Cardiac fibroblast (primary cell): ENCODE measurements around the gene KNTC1.
A peak's percentile ranks its signal among the peaks of the same experiment; 100 is the strongest.
"Not testable (repeated sequence)": the region's sequence is repeated elsewhere in the genome, so short reads cannot be mapped to it uniquely, and the experiment has no call there.

Experiments used
- DNase-seq, 2 donors: peaks; one replicate each; pipeline versions ENCODE4 v3.0.0 to v3.0.0-alpha.2; 2010; ENCODE audit warnings: low read depth in 2 of 2
- H3K4me3 ChIP-seq, 2 donors: replicated peaks in 1 of 2; 1 replicate in 1 of 2; 2 replicates in 1 of 2; pipeline ENCODE4 v1.5.1; 2011; ENCODE audit warnings: low read depth in 2 of 2, low read length in 2 of 2, mild to moderate bottlenecking in 2 of 2, moderate library complexity in 1 of 2
- CTCF ChIP-seq: IDR thresholded peaks from one replicate; pipeline ENCODE4 v1.5.1; 2011; ENCODE audit warnings: low read depth, mild to moderate bottlenecking, low read length, inconsistent platforms

The KNTC1 gene, protein sequence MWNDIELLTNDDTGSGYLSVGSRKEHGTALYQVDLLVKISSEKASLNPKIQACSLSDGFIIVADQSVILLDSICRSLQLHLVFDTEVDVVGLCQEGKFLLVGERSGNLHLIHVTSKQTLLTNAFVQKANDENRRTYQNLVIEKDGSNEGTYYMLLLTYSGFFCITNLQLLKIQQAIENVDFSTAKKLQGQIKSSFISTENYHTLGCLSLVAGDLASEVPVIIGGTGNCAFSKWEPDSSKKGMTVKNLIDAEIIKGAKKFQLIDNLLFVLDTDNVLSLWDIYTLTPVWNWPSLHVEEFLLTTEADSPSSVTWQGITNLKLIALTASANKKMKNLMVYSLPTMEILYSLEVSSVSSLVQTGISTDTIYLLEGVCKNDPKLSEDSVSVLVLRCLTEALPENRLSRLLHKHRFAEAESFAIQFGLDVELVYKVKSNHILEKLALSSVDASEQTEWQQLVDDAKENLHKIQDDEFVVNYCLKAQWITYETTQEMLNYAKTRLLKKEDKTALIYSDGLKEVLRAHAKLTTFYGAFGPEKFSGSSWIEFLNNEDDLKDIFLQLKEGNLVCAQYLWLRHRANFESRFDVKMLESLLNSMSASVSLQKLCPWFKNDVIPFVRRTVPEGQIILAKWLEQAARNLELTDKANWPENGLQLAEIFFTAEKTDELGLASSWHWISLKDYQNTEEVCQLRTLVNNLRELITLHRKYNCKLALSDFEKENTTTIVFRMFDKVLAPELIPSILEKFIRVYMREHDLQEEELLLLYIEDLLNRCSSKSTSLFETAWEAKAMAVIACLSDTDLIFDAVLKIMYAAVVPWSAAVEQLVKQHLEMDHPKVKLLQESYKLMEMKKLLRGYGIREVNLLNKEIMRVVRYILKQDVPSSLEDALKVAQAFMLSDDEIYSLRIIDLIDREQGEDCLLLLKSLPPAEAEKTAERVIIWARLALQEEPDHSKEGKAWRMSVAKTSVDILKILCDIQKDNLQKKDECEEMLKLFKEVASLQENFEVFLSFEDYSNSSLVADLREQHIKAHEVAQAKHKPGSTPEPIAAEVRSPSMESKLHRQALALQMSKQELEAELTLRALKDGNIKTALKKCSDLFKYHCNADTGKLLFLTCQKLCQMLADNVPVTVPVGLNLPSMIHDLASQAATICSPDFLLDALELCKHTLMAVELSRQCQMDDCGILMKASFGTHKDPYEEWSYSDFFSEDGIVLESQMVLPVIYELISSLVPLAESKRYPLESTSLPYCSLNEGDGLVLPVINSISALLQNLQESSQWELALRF (N-terminal part only)

DNA sequence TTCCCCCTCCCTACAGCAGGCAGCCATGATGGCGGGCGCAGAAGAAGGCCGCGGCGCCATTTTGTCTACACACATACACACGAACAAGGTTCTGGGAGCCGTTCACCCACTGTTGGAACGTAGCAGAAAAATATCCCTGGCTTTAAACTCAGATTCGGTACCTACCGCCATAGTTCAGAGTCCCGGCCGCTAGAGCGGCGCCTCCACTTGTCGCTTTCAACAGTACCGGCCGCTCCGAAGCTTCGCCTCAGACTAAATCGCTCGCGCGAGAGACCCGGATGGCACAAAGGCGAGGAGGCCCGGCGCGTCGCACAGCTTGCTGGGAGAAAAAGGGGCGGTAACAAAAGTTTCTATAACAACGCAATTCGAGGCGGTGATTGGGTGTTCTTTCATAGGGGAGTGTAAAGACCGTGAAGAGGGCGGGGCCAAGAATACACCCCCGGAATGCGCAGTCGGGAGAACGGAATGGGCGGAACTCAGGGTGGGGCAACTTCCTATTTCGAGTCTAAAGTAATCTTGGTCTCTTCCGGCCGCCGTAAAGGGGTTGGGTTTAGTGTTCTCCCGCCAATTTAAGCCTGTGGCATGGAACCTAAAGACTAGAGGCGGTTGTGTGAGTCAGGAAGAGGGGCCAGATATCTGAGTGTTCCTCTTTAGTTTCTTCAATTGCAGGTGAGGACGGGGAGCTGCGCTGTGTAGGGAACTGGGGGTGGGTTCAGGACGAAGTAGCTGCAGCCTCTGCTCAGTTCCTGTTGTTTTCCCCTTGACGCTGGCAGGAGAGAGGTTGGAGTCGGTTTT lies at the start of gene KNTC1, which contains the start of gene RSRC2:
Gene KNTC1 (plus strand): TSS at position 567 of the 795 bp plus-strand sequence. CDS start 2,815 bp downstream, outside the sequence.
Gene RSRC2 (minus strand): TSS at position 254 of the 795 bp plus-strand sequence. CDS start 83 bp downstream, at position 171.
- peak; percentile 100 for DNase-seq
- peak within 1 kb of the TSS; percentile 76 to 89 for H3K4me3 ChIP-seq
- TF ChIP-seq CTCF = no peak

DNA sequence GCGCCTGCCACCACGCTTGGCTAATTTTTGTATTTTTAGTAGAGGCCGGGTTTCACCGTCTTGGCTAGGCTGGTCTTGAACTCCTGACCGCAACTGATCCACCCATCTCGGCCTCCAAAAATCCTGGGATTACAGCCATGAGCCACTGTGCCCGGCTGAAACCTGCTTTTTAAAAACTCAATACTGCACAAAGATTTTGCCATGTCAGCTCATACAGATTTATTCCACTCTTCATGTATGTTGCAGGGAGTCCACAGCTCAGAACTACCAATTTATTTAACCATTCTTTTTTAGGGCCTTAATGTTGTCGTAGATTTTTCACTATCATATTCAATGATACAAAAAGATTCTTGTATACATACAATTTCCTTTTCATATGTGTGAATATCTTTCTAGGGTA lies 46.3 kb upstream of the KNTC1 start:
- no peak for TF ChIP-seq CTCF
- DNase-seq = no peak
- no peak overlapping the region for H3K4me3 ChIP-seq

- no peak for DNase-seq
- TF ChIP-seq CTCF = no peak
- no peak overlapping the region for H3K4me3 ChIP-seq
These were observed 45.2 kb upstream of the KNTC1 start for GRCh38 chr12:122481861-122482260.

- no peak for TF ChIP-seq CTCF
- DNase-seq = no peak
- no peak overlapping the region for H3K4me3 ChIP-seq
These were observed 43.1 kb upstream of the KNTC1 start for GRCh38 chr12:122483969-122484368.

DNA sequence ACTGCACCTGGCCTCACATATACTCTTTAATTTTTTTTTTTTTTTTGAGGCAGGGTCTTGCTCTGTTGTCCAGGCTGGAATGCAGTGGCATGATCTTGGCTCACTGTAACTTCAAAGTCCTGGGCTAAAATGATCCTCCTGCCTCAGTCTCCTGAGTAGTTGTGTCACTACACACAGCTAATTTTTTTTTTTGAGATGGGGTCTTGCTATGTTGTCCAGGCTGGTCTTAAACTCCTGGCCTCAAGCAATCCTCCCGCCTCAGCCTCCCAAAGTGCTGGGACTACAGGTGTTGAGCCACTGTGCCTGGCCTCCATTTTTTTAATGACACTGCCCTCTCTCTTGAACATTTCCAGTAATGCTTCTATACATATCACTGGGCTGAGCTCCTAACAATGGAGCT lies 42.7 kb upstream of the KNTC1 start:
- not testable (repeated sequence) for DNase-seq, H3K4me3 ChIP-seq

DNA sequence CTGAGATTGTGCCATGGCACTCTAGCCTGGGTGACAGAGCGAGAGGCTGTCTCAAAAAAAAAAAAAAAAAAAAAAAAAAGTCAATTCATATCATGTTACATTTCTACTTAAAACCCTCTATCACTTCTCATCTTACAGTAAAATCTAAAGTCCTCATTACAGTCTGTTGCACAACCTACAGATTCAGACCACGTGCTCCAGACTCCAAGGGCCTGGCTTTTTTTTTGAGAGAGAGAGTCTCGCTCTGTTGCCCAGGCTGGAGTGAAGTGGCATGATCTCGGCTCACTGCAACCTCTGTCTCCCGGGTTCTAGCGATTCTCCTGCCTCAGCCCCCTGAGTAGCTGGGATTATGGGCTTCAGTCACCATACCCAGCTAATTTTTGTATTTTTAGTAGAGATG lies 40.7 kb upstream of the KNTC1 start:
- DNase-seq, H3K4me3 ChIP-seq: not testable (repeated sequence)

- H3K4me3 ChIP-seq = no peak overlapping the region
- TF ChIP-seq CTCF = no peak
- no peak for DNase-seq
These were observed 40.1 kb upstream of the KNTC1 start for GRCh38 chr12:122486805-122487426.

- not testable (repeated sequence) for H3K4me3 ChIP-seq, DNase-seq
These were observed 39.2 kb upstream of the KNTC1 start for GRCh38 chr12:122487807-122488206.
